COLO829 (cell line): ENCODE data around the gene CDK11B.
"Not testable (repeated sequence)": the region's sequence is repeated elsewhere in the genome, so short reads cannot be mapped to it uniquely, and the experiment has no call there.

ENCODE experiments used
- DNase-seq: peaks from one replicate; pipeline ENCODE4 v3.0.0; 2012; ENCODE audit warnings: low spot score

Gene CDK11B

DNA sequence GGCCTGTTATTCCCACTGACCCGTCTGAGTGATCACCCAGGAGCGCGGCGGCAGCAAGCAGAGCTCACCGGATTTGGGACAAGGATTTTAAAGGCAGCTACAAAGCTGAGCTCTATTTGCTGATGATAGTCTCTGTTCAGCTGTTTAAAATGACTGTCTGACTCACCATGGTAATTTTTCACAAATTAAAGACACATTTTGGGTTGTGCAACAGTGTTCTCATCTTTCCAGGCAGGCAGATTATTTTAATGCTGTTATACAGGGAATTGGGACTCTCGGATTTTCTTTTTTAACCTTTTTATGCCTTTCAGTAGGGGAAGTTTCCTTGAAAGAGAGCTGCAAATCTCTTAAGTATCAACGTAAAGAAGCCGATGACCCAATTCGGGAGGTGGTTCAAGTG, 3.6 kb upstream of the CDK11B start:
- DNase-seq = not testable (repeated sequence)

DNA sequence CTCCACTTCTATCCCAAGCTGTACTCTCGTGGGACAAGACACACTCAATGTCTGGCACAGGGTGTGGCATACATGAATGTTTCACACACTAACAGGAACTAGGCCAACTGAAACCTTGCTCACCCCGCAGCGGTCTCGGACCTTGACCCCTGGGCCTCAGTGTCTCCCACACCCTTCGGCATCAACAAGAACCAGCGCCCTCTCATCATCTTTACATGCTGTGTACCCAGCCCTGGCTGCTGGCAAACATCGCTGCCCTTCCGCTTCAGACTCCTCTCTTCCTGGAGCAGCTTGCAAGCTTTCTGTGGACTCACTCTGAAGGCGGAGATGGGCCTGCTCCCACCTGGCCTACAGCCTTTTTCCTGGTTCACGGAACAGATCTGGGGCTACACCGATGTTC, 10.5 kb downstream of the CDK11B start:
- not testable (repeated sequence) for DNase-seq

DNA sequence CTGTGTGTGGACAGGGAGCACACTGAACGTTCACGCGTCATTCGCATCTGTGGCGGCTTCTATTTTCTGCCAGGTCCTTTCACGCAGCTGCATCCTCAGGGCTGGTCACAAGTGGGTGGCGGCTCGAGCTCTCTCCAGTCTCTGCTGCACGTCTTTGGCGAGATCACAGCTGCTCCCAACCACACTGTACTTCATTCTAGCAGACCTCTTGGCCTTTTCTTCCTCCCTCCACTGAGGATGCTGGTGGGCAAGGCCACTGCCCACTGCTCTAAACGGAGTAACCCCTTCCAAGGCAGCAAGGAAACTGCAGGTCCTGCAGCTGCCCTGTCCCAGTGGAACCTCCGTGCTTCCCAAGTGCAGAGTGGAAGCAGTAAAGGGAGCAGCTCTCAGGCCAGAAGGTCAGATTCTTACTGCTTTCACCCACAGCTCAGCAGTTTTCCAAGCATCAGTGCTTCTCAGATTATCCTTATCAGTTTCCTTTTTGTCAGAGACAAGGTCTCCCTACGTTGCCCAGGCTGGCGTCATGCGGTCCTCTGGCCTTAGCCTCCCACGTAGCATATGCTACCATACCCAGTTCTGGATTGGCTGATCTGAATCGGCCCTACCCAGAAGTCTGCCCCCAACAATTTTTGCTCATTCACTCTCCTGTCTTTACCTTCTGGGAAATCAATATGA, 11.1 kb downstream of the CDK11B start:
- not testable (repeated sequence) for DNase-seq

DNA sequence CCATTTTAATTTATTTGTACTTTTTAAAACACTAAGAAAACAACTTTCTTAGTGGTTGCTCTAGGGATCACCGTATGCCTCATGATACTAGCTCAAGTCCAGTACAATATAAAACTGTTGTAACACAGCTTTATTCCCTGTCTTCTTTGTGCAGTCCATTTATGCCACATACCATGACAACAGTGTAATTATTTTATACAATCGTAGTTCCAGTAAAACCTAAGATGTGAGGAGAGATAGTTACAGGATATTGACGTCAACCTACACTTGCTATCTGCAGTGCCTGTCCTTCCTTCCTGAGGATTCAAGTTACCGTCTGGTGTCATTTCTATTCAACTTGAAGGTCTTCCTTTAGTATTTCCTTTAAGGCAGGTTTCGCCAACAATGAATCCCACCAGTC, 12.5 kb downstream of the CDK11B start:
- not testable (repeated sequence) for DNase-seq

GRCh38 chr1:1640711-1641461, 17.9 kb downstream of the CDK11B start:
- DNase-seq = not testable (repeated sequence)

DNA sequence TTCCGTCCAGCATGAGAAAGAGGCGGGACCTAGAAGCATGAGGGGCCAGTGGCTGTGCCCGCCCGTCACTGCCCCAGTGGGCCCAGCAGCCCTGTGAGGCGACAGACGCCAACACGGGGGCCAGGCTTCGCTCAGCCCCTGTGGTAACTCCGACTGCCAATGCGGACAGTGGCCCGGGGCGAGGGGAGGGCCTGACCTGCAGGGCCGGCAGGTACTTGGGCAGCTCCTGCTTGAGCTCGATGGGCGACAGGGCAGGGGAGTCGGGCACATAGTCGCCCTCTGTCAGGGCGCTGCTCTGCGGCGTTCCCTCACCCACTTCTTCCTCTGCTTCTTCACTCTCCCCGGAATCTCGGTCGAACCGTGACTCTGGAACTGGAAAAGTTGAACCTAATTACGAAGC, 18.7 kb downstream of the CDK11B start:
- DNase-seq = not testable (repeated sequence)

DNA sequence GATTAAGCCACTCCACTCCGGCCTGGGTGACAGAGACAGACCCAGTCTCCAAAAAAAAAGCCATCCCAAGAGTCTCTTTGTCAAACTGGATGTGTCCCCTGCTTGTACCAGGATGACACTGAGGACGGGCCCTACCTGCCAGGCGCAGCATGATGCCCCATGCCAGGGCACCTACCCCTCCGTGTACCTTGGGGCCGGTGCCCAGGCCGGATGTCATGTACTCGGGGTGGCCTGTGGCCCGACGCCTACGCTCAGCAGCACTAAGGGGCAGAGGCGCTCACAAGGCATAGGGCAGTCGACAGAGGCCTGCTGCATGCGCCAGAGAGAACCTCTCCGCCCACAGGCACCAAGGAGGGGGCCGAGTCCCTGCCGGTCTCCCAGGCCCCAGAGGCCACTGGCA, 19.4 kb downstream of the CDK11B start:
- not testable (repeated sequence) for DNase-seq

- not testable (repeated sequence) for DNase-seq
Measured at GRCh38 chr1:1638528-1638927, 20.3 kb downstream of the CDK11B start.

GRCh38 chr1:1637479-1637875, 21.3 kb downstream of the CDK11B start:
- not testable (repeated sequence) for DNase-seq

GRCh38 chr1:1636621-1637478, 22.0 kb downstream of the CDK11B start:
- not testable (repeated sequence) for DNase-seq

GRCh38 chr1:1634613-1635012, 24.2 kb downstream of the CDK11B start:
- not testable (repeated sequence) for DNase-seq

DNA sequence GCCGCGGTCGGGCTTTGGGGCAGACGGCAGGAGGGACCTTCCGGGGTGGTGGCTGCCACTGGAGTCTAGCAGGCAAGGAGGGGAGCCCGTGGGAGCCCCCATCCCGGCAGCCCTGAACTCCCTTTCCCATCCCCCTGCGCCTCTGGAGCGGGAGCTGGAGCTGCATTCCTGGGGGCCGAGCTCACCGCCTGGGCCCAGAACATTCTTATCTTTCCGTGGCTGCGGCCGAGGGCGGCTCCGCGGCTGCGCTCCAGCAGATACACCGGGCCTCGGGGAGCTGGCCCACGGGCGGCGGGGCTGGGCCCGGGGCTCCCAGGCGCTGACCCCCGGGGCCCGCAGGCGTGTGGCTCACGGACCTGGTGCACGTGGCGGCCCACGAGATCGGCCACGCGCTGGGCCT, 25.4 kb downstream of the CDK11B start:
- DNase-seq = not testable (repeated sequence)

GRCh38 chr1:1631782-1632420, 26.9 kb downstream of the CDK11B start, which contains the start of gene MMP23B:
MMP23B (plus strand) TSS chr1:1632173; CDS start chr1:1632219, 46 bp downstream.
- no peak for DNase-seq

DNA sequence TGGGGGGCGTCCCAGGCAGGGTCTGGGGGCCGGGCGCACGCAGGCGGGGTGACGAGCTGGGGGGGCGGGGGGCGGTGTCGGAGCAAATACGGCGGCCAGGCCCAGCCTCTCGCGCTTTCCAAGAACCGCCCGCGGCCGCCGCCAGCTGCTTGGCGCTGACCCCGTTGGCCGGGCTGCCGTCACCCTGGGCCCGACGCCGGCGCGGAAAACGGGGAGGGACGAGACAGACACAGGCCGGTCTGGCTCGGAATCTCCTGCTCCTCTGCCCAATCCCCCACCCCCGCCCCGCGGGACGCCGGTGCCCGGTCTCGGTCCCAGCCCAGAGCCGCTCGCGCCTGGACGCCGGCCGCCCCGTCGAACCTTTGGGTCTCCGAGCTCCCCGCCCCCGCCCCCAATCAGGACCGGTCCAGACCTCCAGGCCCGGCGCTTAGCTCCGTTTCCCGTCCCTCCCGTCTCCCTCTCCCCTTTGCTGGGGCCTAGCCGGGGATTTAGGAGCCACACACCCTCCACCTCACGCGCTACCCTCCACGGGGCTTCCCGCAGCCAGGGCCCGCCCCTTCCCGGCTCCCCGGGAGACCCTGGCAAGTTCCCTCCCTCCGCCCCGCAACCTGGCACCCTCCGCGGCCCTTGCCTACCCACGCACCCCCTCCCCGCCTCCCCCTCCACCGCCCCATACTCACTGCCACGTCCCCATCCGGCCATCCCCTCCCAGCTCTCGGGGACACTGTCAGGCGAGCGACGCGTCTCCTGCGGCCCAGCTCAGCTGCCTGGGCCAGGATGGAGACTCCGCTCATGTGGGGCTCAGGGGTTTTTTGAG, 27.6 kb downstream of the CDK11B start:
- no peak for DNase-seq

GRCh38 chr1:1630191-1630964, 28.4 kb downstream of the CDK11B start:
- DNase-seq = no peak

DNA sequence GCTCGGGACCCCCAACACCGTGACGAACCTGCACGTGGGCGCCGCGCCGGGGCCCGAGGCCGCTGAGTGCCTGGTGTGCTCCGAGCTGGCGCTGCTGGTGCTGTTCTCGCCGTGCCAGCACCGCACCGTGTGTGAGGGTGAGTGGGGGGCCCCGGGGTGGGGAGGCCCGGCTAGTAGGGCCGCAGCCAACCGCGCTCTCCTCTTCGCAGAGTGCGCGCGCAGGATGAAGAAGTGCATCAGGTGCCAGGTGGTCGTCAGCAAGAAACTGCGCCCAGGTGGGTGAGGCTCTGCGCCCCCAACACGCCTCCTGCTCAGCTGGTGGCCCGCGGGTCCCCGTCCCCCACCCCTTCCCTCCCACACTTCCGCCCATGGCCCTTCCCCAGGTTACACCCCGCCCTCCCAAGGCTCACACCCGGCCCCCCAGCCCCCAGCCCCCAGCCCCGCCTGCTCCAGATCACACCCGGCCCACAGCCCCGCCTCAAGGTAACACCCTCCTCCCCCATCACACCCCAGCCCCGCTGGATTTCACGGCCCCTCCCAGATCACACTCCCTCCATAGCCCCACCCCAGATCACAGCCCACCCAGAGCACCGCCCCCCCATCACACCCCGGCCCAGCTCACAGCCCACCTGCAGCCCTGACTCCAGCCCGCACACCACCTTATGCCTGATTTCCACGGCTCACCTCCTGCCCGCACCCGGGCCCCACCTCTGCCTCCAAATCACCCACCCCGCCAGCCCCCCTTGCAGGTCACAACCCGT, 29.2 kb downstream of the CDK11B start:
- no peak for DNase-seq

DNA sequence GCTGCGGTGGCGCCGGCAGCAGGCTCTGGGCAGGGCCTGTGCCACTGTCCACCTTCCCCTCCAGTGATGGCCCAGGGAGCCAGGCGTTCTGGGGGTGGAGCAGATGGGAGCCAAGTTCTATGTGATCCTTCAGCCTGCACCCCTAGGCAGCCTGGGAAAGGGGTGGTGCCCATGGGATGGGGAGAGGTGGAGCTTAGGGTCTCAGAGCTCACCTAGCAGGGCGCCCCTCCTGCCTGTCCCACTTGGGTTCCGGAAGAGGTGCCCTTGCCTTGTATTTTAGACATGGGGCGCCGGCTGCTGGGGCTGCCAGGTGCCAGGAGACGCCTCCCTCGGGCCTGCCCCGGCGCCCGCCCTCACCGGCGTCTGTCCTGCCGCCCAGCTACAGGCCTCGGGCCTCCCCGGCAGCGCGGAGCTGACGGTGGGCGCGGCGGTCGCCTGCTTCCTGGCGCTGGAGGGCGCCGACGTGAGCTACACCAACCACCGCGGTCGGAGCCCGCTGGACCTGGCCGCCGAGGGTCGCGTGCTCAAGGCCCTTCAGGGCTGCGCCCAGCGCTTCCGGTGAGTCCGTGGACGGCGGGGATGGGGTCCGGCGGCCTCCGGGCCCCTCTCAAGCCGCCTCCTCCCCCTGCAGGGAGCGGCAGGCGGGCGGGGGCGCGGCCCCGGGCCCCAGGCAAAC, 29.9 kb downstream of the CDK11B start:
- DNase-seq = no peak

DNA sequence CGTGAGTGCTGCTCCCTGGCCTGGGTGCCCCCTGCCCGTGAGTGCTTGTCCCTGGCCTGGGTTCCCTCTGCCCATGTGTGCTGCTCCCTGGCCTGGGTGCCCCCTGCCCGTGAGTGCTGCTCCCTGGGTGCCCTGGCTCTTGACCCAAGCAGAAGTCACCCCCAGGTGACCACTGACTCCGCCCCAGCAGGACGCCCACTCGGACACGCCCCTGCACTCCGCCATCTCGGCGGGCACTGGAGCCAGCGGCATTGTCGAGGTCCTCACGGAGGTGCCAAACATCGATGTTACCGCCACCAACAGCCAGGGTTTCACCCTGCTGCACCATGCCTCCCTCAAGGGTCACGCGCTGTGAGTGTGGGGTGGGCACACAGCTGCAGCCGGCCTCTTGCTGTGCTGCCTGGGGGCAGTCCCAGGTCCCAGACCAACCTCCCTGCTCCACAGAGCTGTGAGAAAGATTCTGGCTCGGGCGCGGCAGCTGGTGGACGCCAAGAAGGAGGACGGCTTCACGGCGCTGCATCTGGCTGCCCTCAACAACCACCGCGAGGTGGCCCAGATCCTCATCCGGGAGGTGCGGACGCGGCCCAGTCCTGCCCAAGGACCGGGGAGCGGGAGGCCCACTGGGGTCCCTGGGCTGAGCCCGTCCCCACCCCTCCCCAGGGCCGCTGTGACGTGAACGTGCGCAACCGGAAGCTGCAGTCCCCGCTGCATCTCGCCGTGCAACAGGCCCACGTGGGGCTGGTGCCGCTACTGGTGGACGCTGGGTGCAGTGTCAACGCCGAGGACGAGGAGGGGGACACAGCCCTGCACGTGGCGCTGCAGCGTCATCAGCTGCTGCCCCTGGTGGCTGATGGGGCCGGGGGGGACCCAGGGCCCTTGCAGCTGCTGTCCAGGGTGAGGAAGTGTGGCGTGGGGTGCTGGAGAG, 30.7 kb downstream of the CDK11B start:
- DNase-seq = no peak
